Prostate gland (tissue), 2 donors: ENCODE data around the gene PRELID1.

ENCODE experiments used
- POLR2A ChIP-seq: fragments of 450-650 bp; IDR thresholded peaks from one replicate; pipeline ENCODE4 v1.6.1; 2016; ENCODE audit warnings: antibody characterized with exemption, mild to moderate bottlenecking
- POLR2AphosphoS5 ChIP-seq: sonication (generic); formaldehyde crosslinking; IDR thresholded peaks from one replicate; pipeline ENCODE4 v1.6.1; 2017; ENCODE audit warnings: antibody characterized with exemption
- TF ChIP-seq, protein P1 (sequence below), 4 experiments: fragments of 200-600 bp in 2 of 4; fragments of 450-650 bp in 2 of 4; sonication (generic) in 2 of 4; IDR thresholded peaks; 1 replicate in 3 of 4; 2 replicates in 1 of 4; pipeline ENCODE4 v1.5.1; 2016 to 2019; ENCODE audit warnings: antibody characterized with exemption in 4 of 4, mild to moderate bottlenecking in 2 of 4, moderate library complexity in 2 of 4

DNA sequence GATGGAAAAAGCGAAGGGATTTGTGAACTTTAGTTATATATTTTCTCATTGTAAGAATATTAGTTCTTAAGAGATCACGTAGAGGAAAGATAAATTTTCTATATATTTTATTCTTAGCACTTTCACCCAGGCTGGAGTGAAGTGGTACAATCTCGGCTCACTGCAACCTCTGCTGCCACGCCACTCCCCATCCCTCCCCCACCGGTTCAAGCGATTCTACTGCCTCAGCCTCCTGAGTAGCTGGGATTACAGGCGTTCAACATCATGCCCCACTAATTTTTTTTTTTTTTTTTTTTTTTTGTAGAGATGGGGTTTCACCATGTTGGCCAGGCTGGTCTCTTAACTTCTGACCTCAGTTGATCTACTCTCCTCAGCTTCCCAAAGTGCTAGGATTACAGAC is 42.6 kb upstream of the PRELID1 start:
- TF ChIP-seq POLR2A = no peak
- TF ChIP-seq, protein P1, sequence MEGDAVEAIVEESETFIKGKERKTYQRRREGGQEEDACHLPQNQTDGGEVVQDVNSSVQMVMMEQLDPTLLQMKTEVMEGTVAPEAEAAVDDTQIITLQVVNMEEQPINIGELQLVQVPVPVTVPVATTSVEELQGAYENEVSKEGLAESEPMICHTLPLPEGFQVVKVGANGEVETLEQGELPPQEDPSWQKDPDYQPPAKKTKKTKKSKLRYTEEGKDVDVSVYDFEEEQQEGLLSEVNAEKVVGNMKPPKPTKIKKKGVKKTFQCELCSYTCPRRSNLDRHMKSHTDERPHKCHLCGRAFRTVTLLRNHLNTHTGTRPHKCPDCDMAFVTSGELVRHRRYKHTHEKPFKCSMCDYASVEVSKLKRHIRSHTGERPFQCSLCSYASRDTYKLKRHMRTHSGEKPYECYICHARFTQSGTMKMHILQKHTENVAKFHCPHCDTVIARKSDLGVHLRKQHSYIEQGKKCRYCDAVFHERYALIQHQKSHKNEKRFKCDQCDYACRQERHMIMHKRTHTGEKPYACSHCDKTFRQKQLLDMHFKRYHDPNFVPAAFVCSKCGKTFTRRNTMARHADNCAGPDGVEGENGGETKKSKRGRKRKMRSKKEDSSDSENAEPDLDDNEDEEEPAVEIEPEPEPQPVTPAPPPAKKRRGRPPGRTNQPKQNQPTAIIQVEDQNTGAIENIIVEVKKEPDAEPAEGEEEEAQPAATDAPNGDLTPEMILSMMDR (IDR thresholded peaks at IDR 0.05) = no peak
- no peak for TF ChIP-seq POLR2AphosphoS5
